ENCODE data around the gene FBP1.

Gene FBP1

DNA sequence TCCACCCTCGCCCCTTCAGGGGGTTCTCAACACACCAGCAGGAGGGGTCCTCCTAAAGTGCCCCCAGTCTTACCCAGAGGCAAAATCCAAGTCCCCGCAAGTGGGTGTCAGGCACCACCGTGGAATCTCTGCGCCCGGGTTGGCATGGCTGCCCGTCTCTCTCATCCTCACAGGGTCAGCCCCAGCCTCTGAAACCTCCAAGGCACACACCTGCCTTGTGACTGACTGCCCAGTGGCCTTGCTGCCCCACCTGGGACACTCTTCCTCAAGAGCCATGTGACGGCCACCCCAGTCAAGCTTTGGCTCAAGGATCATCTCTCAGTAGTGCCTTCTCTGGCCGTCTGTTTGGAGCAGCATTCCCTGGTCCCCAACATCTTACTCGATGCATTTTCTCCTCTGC is 50.6 kb downstream of the FBP1 start:
- TF ChIP-seq EZH2 (IDR thresholded peaks at IDR 0.05) (no peak), FOXP2 (optimal IDR thresholded peaks at IDR 0.05; ENCODE audit: control extremely low read depth, extremely low read length, insufficient read depth) (no peak), POLR2AphosphoS5 (IDR thresholded peaks at IDR 0.05; ENCODE audit: borderline replicate concordance, low read depth, low read length) (no peak)
- no peaks in the 10 kb centered on the region for H3K9me3 ChIP-seq (ENCODE audit: low read depth, low read length)
- DNase-seq (ENCODE audit: low read depth, low spot score), result no peak
- H3K4me3 ChIP-seq, result no peak overlapping the region
- no peak overlapping the region for H3K9ac ChIP-seq (ENCODE audit: insufficient read length)
- no peaks in the 10 kb centered on the region for H3K36me3 ChIP-seq (ENCODE audit: insufficient read depth, low read length)
- H3K27ac ChIP-seq, result no peak overlapping the region

DNA sequence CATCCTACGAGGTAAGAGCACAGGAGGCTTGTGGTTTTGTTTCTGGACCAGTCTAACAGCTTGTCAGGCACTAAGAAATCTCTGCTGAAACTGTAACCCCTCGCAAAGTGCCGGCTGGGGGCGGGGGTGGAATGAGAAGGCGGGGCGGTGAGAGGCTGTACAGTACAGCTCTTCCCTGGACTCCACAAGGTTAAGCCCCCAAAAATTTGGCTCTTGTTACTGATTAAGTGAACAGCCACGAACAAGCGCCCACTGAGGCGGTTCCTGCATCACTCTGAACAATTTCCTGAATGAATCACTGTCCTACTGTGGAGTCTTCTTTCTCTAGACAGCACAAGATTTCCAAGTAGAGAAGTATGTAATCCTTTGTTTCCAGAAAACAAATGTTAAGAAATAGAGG is 52.5 kb downstream of the FBP1 start:
- Histone ChIP-seq H3K9ac (ENCODE audit: insufficient read length) (no peak overlapping the region), H3K4me3 (no peak overlapping the region), H3K36me3 (ENCODE audit: insufficient read depth, low read length) (no peaks in the 10 kb centered on the region), H3K27ac (no peak overlapping the region), H3K9me3 (ENCODE audit: low read depth, low read length) (no peaks in the 10 kb centered on the region)
- no peak for DNase-seq (ENCODE audit: low read depth, low spot score)
- TF ChIP-seq FOXP2 (optimal IDR thresholded peaks at IDR 0.05; ENCODE audit: control extremely low read depth, extremely low read length, insufficient read depth) (no peak), EZH2 (IDR thresholded peaks at IDR 0.05) (no peak), POLR2AphosphoS5 (IDR thresholded peaks at IDR 0.05; ENCODE audit: borderline replicate concordance, low read depth, low read length) (no peak)

GRCh38 chr9:94586316-94586715 is 53.0 kb downstream of the FBP1 start:
- H3K9ac ChIP-seq (ENCODE audit: insufficient read length), result no peak overlapping the region
- no peak overlapping the region for H3K27ac ChIP-seq

DNA sequence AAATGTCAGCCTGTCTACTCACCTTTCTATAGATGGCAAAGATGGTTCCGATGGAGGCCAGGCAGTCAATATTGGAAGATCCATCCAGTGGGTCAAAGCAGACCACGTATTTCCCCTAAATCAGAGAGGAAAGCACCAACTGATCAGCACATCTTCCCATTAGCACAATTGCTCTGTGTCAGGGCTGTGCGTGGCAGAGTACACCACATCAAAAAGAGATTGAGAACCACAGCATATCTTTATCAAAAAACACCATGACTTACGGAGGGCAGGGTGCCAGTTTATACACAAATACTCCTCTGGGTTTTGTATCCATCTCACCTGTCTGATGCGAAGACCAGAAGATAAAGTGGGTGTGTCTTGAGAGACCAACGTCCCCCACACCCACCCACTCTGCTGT is 54.8 kb downstream of the FBP1 start:
- H3K36me3 ChIP-seq (ENCODE audit: insufficient read depth, low read length), result no peaks in the 10 kb centered on the region
- no peak overlapping the region for H3K27ac ChIP-seq
- no peak for TF ChIP-seq POLR2AphosphoS5 (IDR thresholded peaks at IDR 0.05; ENCODE audit: borderline replicate concordance, low read depth, low read length)
- no peak overlapping the region for H3K9ac ChIP-seq (ENCODE audit: insufficient read length)
- DNase-seq (ENCODE audit: low read depth, low spot score), result no peak
- no peaks in the 10 kb centered on the region for H3K9me3 ChIP-seq (ENCODE audit: low read depth, low read length)
- no peak overlapping the region for H3K4me3 ChIP-seq

More at GRCh38 chr9:94586316-94586715, 53.0 kb downstream of the FBP1 start:
- Histone ChIP-seq H3K36me3 (ENCODE audit: insufficient read depth, low read length) (no peaks in the 10 kb centered on the region), H3K9me3 (ENCODE audit: low read depth, low read length) (no peaks in the 10 kb centered on the region), H3K4me3 (no peak overlapping the region)
- TF ChIP-seq POLR2AphosphoS5 (IDR thresholded peaks at IDR 0.05; ENCODE audit: borderline replicate concordance, low read depth, low read length) (no peak), EZH2 (IDR thresholded peaks at IDR 0.05) (no peak), FOXP2 (optimal IDR thresholded peaks at IDR 0.05; ENCODE audit: control extremely low read depth, extremely low read length, insufficient read depth) (no peak)
- no peak for DNase-seq (ENCODE audit: low read depth, low spot score)

DNA sequence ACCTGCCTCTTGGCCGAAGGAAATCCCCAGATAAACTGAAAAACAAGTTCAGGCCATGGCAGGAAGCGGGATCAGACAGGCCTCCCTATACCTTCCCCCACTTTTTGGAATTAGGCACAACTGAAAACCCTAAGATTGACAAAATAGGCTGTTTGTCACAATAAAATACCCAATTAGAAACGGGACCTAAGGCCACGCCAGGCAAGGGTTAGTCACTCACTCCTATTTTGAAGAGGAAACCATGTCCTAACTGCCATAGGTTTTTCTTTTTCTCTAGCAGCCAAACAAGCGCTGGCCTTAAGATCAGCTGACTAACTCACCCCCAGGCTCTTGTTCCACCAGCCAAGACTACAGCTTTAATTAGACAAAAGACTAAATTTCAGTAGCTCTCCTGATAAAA is 57.6 kb downstream of the FBP1 start:
- no peak for DNase-seq (ENCODE audit: low read depth, low spot score)
- Histone ChIP-seq H3K9me3 (ENCODE audit: low read depth, low read length) (no peaks in the 10 kb centered on the region), H3K9ac (ENCODE audit: insufficient read length) (no peak overlapping the region), H3K36me3 (ENCODE audit: insufficient read depth, low read length) (no peaks in the 10 kb centered on the region), H3K4me3 (no peak overlapping the region), H3K27ac (no peak overlapping the region)
- no peak for TF ChIP-seq FOXP2 (optimal IDR thresholded peaks at IDR 0.05; ENCODE audit: control extremely low read depth, extremely low read length, insufficient read depth)
- TF ChIP-seq EZH2 (IDR thresholded peaks at IDR 0.05), result no peak

DNA sequence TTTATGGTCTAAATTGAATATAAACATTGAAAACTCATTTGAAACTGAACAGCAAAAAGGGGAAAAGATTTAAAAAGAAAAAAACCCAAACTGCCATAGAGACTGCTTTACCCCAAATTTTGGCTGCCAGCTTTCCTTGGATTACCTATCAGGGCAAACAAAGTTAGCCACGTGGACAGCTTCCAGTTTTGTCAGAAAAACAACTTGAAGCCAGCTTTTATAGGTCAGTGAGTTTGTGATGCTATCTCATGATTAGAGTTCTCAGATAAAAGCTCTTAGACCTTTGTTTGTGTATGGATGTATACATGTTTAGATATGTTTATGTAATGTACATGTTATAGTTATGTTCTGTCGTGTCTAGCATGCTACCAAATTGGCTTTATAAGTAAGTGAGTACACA is 61.7 kb downstream of the FBP1 start:
- H3K4me3 ChIP-seq, result no peak overlapping the region
- H3K9ac ChIP-seq (ENCODE audit: insufficient read length), result no peak overlapping the region
- TF ChIP-seq EZH2 (IDR thresholded peaks at IDR 0.05) (no peak), POLR2AphosphoS5 (IDR thresholded peaks at IDR 0.05; ENCODE audit: borderline replicate concordance, low read depth, low read length) (no peak), FOXP2 (optimal IDR thresholded peaks at IDR 0.05; ENCODE audit: control extremely low read depth, extremely low read length, insufficient read depth) (no peak)
- H3K9me3 ChIP-seq (ENCODE audit: low read depth, low read length), result no peaks in the 10 kb centered on the region
- no peak for DNase-seq (ENCODE audit: low read depth, low spot score)
- no peaks in the 10 kb centered on the region for H3K36me3 ChIP-seq (ENCODE audit: insufficient read depth, low read length)
- H3K27ac ChIP-seq, result no peak overlapping the region

GRCh38 chr9:94577036-94577435 is 62.3 kb downstream of the FBP1 start:
- Histone ChIP-seq H3K4me3 (no peak overlapping the region), H3K36me3 (ENCODE audit: insufficient read depth, low read length) (no peaks in the 10 kb centered on the region), H3K9ac (ENCODE audit: insufficient read length) (no peak overlapping the region), H3K27ac (no peak overlapping the region), H3K9me3 (ENCODE audit: low read depth, low read length) (no peaks in the 10 kb centered on the region)
- no peak for DNase-seq (ENCODE audit: low read depth, low spot score)
- no peak for TF ChIP-seq EZH2 (IDR thresholded peaks at IDR 0.05)
- no peak for TF ChIP-seq FOXP2 (optimal IDR thresholded peaks at IDR 0.05; ENCODE audit: control extremely low read depth, extremely low read length, insufficient read depth)
- no peak for TF ChIP-seq POLR2AphosphoS5 (IDR thresholded peaks at IDR 0.05; ENCODE audit: borderline replicate concordance, low read depth, low read length)

GRCh38 chr9:94576131-94576530 is 63.2 kb downstream of the FBP1 start:
- no peak for DNase-seq (ENCODE audit: low read depth, low spot score)
- no peak overlapping the region for H3K4me3 ChIP-seq
- TF ChIP-seq FOXP2 (optimal IDR thresholded peaks at IDR 0.05; ENCODE audit: control extremely low read depth, extremely low read length, insufficient read depth) (no peak), POLR2AphosphoS5 (IDR thresholded peaks at IDR 0.05; ENCODE audit: borderline replicate concordance, low read depth, low read length) (no peak), EZH2 (IDR thresholded peaks at IDR 0.05) (no peak)

DNA sequence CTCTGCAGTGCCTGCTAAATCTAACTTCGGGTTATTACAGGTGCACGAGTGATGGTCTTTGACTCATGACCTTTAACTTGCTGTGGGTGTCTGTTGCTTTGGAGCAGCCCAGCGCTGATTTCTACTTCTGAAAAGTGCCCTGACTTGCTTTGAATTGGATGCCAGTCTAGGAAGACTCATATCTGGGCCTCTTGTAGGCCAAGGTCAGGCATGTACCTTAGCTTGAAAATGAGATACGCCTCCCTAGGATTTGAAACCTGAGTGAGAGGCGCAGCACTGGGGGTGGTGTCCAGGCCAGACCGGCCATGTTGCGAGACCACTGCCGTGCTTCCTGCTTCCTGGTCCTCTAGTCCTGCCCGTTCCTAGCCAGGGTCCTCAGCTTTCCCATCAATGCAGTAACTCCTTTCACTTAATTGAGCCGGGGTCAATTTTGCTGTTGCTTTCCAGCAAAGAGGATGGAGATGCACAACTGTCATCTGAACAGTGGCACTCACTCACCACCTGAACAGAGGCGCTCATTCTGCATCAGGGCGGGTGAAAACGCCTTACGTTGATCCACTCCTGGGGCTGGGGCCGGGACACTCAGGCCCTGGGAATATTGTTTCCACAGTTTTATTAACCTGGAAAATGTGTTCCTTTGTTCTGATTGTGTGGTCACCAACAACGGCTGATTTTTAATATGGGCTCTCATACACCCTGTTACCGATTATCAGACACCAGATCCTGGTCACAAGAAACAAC is 70.2 kb downstream of the FBP1 start:
- Histone ChIP-seq H3K4me3 (no peak overlapping the region), H3K9ac (ENCODE audit: insufficient read length) (no peak overlapping the region), H3K9me3 (ENCODE audit: low read depth, low read length) (no peaks in the 10 kb centered on the region), H3K36me3 (ENCODE audit: insufficient read depth, low read length) (no peaks in the 10 kb centered on the region), H3K27ac (no peak overlapping the region)
- DNase-seq (ENCODE audit: low read depth, low spot score), result no peak
- no peak for TF ChIP-seq EZH2 (IDR thresholded peaks at IDR 0.05)

More at GRCh38 chr9:94576131-94576530, 63.2 kb downstream of the FBP1 start:
- no peak overlapping the region for H3K9ac ChIP-seq (ENCODE audit: insufficient read length)
- H3K9me3 ChIP-seq (ENCODE audit: low read depth, low read length), result no peaks in the 10 kb centered on the region
- H3K27ac ChIP-seq, result no peak overlapping the region
- no peaks in the 10 kb centered on the region for H3K36me3 ChIP-seq (ENCODE audit: insufficient read depth, low read length)

Measured in SK-N-MC (cell line).